HG02973 (cell line): ENCODE measurements around the gene CXCR4.

Experiments
- ATAC-seq: cut with Tn5 transposase; IDR thresholded peaks from one replicate; pipeline ENCODE4 v1.9.1; 2021; ENCODE audit warnings: moderate library complexity; ENCODE audit not compliant: unreplicated experiment

The CXCR4 gene

GRCh38 chr2:136131961-136132824 lies 14.2 kb upstream of the CXCR4 start:
- ATAC-seq: peak; percentile 81

DNA sequence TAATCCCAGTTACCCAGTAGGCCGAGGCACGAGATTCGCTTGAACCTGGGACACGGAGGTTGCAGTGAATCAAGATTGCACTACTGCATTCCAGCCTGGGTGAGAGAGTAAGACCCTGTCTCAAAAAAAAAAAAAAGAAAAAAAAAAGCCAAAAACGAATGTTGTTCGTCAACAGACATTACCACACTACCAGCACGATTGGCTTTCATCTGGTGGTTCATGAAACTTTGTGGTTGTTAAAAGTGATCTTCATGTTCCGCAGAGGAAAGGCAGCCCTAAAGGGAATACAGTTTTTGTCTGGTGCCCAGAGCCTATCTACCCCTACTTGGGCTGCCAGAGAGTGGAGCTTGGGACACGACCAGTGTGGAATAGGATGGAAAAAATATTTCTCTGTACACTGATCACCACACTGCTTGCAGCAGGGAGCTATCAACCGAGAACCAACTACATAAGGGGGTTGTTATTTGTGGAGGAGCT lies 13.6 kb upstream of the CXCR4 start:
- ATAC-seq: no peak

DNA sequence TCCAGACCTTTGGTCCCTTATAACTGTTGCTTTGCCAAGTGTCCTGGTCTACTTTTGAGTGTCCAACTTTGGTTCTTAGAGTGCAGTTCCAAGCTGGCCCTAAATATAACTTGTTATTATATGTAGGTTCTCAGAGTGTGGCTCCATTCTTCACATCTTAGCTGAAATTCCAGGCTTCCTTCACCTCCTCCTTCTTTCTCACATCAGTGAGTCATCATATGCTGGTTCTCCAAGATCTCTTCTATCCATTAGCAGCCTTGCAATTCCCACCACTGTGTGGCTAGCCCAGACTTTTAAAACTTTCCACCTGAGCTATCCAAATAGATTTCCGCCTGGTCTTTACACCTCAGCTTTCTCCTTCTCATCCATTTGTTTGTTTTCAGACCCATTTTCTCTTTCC lies 12.6 kb upstream of the CXCR4 start:
- no peak for ATAC-seq

- ATAC-seq: no peak
Observed at GRCh38 chr2:136130045-136130444, 12.1 kb upstream of the CXCR4 start.

DNA sequence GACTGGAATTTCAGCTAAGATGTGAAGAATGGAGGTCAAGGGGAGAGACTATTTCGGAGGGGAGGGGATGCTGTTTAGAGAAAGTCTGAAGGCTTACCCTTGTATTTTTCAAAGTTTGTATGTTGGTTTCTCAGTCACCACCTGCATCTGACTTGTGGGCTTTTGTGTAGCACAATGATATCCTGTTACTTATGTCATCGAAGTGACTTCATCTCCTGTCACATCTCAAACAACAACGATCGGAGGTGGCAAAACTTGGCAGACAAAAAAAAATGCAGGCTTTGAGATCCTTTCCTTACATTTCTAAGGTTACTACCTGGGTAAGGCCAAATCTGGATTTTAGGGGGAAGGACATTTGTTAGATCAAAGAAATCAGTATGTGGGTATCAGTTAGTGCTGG lies 11.7 kb upstream of the CXCR4 start:
- ATAC-seq: no peak

DNA sequence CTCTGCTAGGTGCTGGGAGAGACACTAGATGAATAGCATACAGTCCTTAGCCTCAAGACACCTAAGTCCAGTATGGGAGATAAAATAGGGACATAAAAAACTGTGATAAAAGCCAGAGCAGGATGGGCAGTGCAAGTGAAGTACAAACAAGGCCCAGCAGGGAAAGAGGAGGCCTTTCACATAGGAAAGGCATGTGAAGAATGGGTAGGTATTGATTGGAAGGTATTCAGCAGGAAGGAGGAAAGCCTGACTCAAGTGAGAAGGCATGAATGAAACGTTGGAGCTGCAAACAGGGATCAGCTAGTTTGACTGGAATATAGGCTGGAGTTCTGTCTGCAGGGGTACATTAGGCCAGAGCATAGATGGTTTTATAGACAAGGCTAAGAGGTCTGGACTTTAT lies 11.0 kb upstream of the CXCR4 start:
- no peak for ATAC-seq

DNA sequence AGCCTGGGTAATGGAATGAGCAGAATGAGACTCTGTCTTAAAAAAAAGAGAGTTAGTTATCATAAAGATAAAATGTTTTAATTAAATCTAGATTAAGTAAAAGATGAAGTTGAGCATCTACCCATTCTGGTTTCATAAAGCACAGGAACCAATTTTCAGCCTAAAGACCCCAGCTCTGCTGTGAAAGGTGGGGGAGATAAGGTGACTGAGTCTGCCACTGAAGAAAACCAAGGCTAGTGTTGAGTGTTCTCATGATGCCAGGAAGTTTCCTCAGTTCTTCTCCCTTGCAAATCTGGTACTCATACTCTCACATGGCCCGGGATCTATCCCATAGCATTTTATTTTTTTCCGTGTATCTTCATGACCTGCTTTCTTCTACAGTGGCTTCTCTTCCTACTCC lies 10.4 kb upstream of the CXCR4 start:
- ATAC-seq: no peak

- ATAC-seq: no peak
Observed at GRCh38 chr2:136127356-136127755, 9.4 kb upstream of the CXCR4 start.

DNA sequence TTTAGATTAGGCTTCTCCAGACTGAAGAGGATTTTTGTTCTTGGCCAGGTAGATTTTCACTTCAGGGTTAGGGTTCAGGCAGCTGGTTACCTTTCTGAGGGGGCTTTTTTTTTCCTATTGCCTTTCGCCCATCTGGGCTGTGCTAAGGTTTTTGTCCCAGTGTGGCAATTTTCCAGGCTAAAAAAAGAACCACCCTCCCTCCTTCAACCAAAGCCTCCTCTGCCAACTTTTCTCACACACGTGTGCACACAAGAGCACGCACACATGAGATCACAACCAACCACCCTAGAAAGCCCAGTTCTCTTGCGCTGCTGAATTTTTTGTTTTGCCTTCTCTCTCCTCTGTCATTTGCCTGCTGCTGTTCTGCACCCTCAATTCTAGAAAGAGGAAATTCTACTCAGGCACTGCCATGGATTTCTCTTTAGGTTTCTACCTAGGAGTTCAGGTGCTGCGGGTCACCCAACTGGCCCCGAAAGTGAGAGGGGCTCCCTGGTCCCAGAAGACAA lies 8.5 kb upstream of the CXCR4 start:
- ATAC-seq: no peak

DNA sequence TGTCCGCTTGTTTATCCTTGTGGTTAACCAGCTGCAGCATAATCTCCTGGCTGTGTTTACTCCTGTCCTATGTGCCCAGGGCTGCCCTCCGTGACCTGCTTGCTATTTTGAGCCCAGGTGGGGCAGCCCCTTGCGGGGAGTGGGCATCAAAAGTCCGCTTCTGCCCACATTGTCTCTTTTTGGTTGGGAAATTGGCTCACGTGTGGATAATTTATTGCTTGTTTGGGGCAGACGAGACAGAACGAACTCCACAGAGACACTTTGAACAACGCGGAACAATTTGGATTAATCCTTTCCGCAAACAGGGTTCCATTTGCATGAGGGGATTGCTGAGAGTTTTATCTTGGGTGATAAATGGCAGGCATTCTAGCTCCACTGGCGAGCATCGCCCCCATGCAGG lies 8.1 kb upstream of the CXCR4 start:
- ATAC-seq: no peak

DNA sequence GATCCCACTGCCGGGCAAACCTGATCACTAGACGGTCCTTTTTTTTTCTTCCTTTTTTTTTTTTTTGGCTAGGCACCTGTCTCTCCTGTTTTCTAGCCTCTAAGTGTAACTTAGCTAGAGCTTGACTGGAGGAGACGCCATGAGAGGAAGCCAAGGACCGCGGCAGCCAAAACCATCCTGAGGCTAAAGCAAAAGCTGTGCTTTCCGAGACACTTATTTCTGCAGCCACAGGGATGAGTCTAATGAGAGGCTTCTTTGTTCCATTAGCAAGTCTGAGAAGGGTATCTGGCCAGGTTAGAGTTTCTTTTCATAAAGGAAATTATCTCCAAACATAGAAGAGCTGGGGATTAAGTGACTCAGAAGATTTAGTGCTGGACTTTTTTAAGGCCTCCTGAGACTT lies 7.3 kb upstream of the CXCR4 start:
- ATAC-seq: no peak

DNA sequence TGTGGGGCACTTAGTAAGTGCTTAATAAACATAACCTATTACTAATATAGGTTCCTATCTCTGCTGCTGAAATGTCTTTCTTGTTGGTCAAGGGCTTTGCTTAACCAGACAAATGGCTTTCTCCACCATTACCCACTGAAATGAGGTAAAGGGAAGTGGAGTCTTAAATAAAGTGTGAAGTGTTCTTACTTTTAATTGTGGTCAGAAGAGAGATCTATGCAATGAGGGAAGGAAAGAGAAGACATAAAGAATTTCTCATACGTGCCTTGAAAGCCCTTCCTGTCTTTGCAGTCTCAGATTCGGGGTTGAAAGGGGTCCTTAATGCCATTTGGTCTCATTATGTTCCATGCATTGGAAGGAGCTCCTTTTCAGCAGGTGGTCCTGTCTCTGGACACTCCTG lies 6.9 kb upstream of the CXCR4 start:
- ATAC-seq: no peak

DNA sequence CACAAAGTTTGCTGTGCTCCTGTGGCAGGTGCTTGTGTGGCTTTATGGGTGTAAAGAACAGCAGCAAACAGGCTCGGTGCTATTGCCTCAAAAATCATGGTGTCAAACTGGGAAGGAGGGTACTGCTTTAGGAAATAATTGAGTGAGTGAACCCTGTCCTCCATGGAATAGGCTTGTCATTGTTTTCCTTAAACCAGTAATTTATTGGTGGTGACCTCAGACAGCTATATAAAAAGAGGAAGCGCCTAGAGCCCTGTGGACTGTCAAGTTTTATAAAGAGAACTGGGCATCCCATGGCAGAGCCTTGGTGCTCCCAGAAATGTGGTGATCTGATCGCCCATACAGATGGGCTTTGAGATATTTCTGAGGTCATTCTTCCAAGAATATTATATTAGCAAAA lies 4.7 kb upstream of the CXCR4 start:
- no peak for ATAC-seq

DNA sequence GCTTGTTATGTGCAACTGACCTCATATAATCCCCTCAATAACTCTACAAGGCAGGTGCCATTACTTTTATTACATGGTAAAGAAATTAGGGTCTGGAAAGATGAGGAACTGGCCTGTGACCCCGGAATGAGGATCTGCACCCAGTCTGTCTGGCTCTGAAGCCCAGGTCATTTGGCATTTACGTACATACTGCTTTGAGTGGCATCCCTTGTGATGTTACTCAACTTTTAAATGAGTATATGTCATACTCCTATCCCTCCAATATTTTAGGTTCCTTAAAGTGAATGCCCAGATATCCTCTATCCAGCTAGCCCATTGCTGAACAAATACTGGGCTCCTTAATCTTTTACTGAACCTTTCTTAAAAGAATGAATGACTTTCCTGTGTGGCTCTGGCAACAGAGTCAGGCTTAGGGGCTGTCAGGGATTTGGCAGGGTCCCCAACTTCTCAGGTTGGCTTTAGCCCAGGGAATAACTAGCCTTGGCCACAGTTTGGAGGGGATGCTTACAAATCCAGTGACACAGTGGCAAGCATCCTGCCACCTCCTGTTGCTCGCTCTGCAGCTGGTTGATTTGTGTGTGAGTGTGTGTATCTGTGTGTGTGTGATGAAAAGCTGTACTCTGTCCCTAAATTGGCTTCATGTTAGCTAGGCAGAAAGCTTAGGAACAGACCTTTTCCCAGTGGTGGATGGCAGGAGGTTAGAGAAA lies 3.4 kb upstream of the CXCR4 start:
- ATAC-seq: no peak

GRCh38 chr2:136119717-136120675 lies 2.0 kb upstream of the CXCR4 start:
- no peak for ATAC-seq

DNA sequence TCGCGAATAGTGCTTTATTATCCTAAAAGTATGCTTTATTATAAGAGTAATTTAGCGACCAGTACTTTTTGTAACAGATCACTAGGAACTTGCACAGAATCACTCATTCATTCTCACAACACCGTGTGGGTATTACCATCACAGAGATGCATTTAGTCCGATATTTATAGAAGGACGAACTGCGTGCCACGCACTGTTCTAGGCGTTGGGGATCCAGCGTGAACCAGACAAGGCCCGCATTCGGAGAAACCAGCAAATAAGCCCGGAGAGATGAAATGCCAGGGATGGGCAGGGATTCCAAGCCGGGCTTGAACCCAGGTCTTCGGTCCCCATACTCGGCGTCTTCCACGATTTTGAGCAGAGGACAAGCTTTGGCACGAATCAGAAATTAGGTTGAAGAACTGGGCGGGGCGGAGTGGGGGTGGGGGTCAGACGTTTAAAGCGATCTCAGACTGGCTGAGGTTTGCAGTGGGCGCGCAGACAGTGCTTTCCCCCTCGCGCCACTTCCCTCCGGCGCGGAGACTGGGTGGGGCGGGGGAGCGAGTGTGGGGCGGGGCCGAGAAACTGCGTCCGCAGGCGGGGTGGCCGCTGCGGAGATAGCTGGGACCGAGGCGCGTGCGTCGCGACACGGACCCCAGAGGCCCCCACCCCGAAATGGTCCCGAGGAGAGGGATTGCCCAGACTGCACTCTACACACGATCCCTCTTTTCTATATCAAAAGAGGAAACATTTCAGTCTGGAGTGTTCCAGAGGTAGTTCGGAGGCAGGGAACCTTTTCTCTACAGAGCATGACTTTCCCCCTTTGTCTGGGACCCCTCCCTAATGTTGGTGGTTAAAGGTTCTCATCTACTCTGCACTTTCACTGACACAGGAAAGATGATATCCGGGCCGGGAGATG lies 1.1 kb upstream of the CXCR4 start:
- no peak for ATAC-seq

- peak; percentile 12 for ATAC-seq
Observed at GRCh38 chr2:136117391-136117841, 533 bp downstream of the CXCR4 start.

GRCh38 chr2:136116813-136117390 lies 1.0 kb downstream of the CXCR4 start:
- ATAC-seq: peak; percentile 63

DNA sequence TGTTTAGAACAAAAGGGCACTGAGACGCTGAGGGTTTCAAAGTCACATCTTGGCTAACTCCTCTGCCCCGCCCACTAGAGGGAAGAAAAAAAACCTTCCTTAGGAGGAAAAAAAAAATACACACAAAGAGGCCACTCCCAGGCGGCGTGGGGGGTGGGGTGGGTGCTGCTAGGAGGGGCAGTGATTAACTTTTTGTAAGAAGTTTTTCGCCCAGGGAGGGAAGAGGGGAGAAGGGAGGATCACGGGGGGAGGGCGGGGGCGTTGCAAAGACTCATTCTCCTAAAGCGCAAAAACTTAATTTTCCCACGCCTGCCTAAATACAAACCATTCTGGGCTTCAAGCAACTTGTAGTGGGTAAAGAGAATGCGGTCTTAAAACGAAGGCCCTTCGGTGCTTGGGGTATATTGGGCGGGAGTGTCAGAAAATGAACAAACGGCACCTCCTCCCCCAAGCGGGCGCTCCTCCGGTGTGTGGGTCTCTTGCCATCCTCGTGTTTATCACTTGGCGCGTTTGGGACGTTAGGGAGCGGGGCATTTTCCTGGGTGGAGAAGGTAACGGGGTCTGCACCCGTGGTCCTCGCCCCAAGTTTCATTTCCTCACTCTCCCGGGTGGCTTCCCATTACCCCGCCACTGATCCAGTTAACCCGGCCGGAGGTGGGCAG lies 1.7 kb downstream of the CXCR4 start:
- peak; percentile 11 for ATAC-seq
